Chondrocyte (in vitro differentiated cells): Measurements from ENCODE around the gene FNDC10. TPM values are rescaled to one million over a fixed set of nuclear protein-coding genes. Genes with fewer than 3 reads are reported as not detected.

Experiments
- DNase-seq: peaks from one replicate; pipeline ENCODE4 v3.0.0; 2021; ENCODE audit warnings: mixed read lengths, low spot score
- H3K27ac Mint-ChIP-seq: one replicate; pipeline ENCODE4 v1.8.0; 2021; ENCODE audit warnings: mild to moderate bottlenecking, moderate library complexity, mixed read lengths; ENCODE audit not compliant: unreplicated experiment
- H3K27me3 Mint-ChIP-seq: 2 replicates; pipeline ENCODE4 v1.8.0; 2021; ENCODE audit warnings: low read depth, mixed read lengths
- H3K36me3 Mint-ChIP-seq: 2 replicates; pipeline ENCODE4 v1.8.0; 2021; ENCODE audit warnings: low read depth, mixed read lengths
- H3K4me1 Mint-ChIP-seq: 2 replicates; pipeline ENCODE4 v1.8.0; 2021; ENCODE audit warnings: low read depth, mild to moderate bottlenecking, mixed read lengths
- H3K4me3 Mint-ChIP-seq: one replicate; pipeline ENCODE4 v1.8.0; 2021; ENCODE audit warnings: mild to moderate bottlenecking, moderate library complexity, mixed read lengths; ENCODE audit not compliant: unreplicated experiment
- H3K9me3 Mint-ChIP-seq: 2 replicates; pipeline ENCODE4 v1.8.0; 2021; ENCODE audit warnings: low read depth, mixed read lengths
- CTCF ChIP-seq: fragments of 200-600 bp; sonication (generic); IDR thresholded peaks from 2 replicates; pipeline ENCODE4 v1.5.0; 2021; ENCODE audit warnings: antibody characterized with exemption, mild to moderate bottlenecking, moderate library complexity
- total RNA-seq: library from RNA; stranded (reverse); gene quantifications from 3 replicates; pipeline ENCODE4 v1.2.1, GENCODE V29; 2021

FNDC10 gene
- total RNA-seq, 1 donor from 2014 or later = 24.8 TPM

DNA sequence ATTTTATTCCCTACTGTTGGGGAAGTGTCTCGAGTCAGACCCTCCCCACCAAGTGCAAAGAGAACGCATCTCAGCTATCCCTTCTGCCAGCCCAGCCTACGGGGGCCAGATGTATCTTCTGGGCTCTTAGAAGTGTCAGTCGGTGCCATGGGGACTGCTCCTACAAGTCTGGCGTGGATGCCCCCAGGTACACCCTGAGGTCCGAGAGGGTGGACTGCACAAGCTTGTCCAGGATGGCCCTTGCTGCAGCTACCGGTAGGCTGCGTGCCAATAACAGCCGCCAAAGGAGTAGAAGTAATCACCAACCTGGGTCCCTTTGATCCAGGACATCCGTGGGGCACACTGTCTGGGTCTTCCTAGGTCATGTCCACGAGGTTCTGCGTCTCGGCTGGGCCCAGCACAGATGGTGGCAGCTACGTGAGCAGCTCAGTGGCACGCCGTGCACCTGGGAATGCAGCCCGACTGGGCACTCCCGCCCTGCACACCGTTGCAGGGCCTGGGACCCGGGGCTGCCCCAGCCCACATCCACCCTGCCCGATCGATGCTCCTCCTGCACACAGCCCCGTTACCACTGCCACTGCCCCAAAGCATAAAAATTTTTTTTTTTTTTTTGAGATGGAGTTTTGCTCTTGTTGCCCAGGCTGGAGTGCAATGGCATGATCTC lies 16.5 kb downstream of the FNDC10 start:
- no peaks in the 10 kb centered on the region for H3K36me3 Mint-ChIP-seq
- H3K27ac Mint-ChIP-seq = no peak overlapping the region
- H3K9me3 Mint-ChIP-seq = no peaks in the 10 kb centered on the region
- no peak overlapping the region for H3K4me3 Mint-ChIP-seq
- H3K27me3 Mint-ChIP-seq = peaks cover 20% of the 10 kb centered on the region
- no peak for DNase-seq
- H3K4me1 Mint-ChIP-seq = peaks cover 4% of the 10 kb centered on the region
- no peak for TF ChIP-seq CTCF

DNA sequence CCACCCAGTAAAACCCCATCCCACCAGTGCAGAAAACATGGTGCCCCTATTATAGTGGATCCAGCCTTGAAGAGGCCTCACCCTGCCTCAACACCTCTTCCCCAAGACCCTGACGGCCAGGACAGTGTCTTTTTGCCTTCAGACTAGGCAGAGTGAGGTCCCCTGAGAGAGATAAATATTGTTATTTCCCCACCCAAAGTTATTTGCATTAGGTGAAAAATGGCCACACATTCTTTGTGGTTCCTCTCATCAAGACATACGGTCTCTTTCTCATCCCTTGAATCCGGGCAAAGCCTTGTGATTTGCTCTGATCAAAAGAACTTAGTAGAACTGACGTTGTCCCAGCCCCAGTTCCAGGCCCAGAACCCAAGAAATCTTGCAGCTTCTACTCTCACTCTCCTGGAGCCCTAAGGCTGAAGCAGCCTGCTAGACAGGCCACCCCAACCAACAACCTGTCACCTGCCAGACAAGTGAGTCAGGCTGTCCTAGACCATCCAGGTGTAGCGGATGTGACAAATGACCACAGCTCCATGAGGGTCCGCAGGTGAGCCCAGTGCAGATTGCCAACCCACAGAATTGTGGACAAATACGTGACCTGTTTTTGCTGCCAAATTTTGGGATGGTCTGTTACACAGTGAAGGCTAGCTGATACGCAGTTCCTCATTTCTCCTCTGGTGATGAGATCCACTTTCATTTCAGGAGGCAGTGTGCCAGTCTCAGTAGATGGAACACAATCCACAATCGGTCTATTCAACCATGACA lies 17.2 kb downstream of the FNDC10 start:
- DNase-seq = no peak
- H3K4me3 Mint-ChIP-seq = no peak overlapping the region
- H3K27ac Mint-ChIP-seq = no peak overlapping the region
- H3K27me3 Mint-ChIP-seq = peaks cover 20% of the 10 kb centered on the region
- H3K4me1 Mint-ChIP-seq = peaks cover 4% of the 10 kb centered on the region
- TF ChIP-seq CTCF = no peak
- H3K36me3 Mint-ChIP-seq = no peaks in the 10 kb centered on the region
- no peaks in the 10 kb centered on the region for H3K9me3 Mint-ChIP-seq

DNA sequence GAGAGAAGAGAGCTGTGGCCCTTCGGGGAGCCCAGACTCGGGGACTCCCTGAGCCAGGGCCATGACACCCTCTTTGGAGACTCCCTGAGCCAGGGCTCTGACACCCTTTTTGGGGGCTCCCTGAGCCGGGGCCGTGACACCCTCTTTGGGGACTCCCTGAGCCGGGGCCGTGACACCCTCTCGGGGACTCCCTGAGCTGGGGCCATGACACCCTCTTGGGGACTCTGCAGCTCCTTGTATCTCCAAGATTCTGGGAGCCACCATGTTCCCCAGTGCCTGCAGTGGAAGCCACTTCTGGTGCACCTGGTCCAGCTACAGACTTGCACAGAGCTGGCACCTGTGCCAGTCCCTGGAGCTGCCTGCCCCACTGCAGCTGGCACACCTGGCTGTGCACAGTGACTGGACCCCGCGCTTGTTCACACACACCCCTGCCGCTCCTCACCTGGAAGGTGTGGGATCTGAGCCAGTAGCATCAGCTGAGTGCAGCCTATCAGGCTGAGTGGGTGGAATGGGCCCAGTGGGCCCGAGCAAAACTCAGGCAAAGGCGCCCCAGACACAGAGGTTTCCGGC lies 21.5 kb downstream of the FNDC10 start:
- peaks cover 13% of the 10 kb centered on the region for H3K4me1 Mint-ChIP-seq
- no peak for DNase-seq
- no peak for TF ChIP-seq CTCF

GRCh38 chr1:1577367-1578011 lies 22.4 kb downstream of the FNDC10 start:
- peaks cover 12% of the 10 kb centered on the region for H3K27me3 Mint-ChIP-seq
- no peaks in the 10 kb centered on the region for H3K36me3 Mint-ChIP-seq
- peaks cover 18% of the 10 kb centered on the region for H3K4me1 Mint-ChIP-seq
- no peak overlapping the region for H3K27ac Mint-ChIP-seq
- H3K9me3 Mint-ChIP-seq = no peaks in the 10 kb centered on the region
- no peak for TF ChIP-seq CTCF
- no peak for DNase-seq
- no peak overlapping the region for H3K4me3 Mint-ChIP-seq

More for the DNA sequence above, 21.5 kb downstream of the FNDC10 start:
- H3K9me3 Mint-ChIP-seq = no peaks in the 10 kb centered on the region
- H3K4me3 Mint-ChIP-seq = no peak overlapping the region
- peaks cover 15% of the 10 kb centered on the region for H3K27me3 Mint-ChIP-seq
- no peak overlapping the region for H3K27ac Mint-ChIP-seq
- no peaks in the 10 kb centered on the region for H3K36me3 Mint-ChIP-seq
